HG02840 (cell line): ENCODE results near the gene POLG2.
"Not testable (repeated sequence)": the region's sequence is repeated elsewhere in the genome, so short reads cannot be mapped to it uniquely, and the experiment has no call there.

Experiments used
- ATAC-seq: cut with Tn5 transposase; IDR thresholded peaks from one replicate; pipeline ENCODE4 v1.9.1; 2021; ENCODE audit warnings: mild to moderate bottlenecking, moderate library complexity, moderate number of reproducible peaks; ENCODE audit not compliant: unreplicated experiment, low FRiP score

POLG2 gene

DNA sequence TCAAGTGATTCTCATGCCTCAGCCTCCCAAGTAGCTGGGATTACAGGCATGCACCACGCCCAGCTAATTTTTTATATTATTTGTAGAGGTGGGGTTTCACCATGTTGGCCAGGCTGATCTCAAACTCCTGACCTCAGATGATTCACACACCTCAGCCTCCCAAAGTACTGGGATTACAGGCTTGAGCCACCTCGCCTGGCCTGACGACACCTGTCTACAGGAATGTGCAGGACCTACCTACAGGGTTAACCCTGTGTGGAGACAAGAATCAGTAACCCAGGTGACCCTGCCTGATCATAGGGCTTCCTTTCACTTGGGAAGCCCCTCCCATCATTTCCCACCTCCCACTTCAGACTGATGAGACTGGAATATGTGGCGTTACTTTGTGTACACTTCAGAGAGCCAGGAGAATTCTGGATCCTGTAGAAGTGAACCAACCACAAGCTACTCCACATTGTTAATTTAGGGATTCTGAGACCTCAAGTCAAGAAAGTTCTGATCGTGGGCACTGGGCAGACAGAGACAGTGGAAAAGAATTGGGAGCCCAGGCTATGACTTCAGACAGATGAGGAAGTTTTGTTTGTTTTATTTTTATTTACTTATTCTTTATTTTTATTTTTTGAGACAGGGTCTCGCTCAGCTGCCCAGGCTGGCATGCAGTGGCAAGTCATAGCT, 53.6 kb downstream of the POLG2 start:
- ATAC-seq = no peak

DNA sequence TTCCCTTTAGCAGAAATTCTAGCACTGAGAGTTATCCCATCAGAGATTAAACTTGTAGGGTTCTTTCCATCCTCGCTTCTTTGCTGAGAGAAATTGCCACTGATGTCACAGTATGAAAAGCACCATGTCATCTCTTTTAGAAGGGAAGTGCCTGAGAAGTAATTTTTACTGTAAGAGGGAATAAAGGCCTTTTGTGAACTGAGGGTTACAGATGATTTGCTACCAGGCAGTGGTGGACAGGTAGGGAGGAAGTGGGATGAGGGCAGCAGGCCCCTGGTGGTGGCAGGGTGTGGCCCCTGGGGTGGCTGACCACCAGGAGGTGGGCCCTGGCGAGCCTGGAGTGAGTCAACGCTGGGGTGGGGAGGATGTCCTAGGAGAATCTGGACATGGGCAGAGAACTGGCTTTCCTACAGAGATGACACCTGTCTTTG, 54.3 kb downstream of the POLG2 start:
- ATAC-seq = no peak

DNA sequence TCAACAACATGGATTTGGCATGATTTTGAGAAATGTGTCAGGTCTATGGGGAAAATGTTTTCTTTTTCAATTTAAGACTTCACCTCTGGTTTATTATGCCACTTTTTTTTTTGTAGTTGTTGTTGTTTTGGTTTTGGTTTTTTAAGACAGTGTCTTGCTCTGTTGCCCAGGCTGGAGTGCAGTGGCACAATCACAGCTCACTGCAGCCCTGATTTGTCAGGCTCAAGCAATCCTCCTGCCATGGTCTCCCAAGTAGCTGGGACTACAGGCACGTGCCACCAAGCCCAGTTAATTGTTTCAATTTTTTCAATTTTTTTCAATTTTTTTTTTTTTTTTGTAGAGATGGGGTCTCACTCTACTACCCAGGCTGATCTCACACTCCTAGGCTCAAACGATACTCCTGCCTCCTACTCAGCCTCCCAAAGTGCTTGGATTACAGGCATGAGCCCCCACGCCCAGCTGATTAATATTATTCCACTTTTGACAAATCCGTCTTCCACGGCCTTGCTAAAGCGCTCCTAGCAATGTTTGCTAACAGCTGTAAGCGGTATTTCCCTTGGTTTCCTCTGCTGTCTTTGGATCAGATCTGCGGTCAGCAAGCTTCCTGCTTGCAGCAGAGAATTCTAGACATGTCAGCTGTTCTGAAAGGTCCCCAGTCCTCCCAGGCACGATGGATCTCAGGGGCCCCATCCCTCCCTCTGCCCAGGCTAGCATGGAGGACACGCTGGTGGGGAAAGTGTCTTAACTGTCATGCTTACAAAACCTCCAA, 54.9 kb downstream of the POLG2 start:
- ATAC-seq = no peak

DNA sequence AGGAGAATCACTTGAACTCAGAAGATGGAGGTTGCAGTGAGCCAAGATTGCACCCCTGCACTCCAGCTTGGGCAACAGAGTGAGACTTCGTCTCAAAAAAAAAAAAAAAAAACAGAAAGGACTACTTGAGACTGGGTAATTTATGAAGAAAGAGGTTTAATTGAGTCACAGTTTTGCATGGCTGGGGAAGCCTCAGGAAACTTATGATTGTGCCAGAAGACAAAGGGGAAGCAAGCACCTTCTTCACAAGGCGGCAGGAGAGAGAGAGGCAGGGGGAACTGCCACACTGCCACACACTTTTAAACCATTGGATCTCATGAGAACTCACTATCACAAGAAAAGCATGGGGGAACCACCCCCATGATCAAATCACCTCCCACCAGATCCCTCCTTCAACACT, 56.9 kb downstream of the POLG2 start:
- no peak for ATAC-seq

DNA sequence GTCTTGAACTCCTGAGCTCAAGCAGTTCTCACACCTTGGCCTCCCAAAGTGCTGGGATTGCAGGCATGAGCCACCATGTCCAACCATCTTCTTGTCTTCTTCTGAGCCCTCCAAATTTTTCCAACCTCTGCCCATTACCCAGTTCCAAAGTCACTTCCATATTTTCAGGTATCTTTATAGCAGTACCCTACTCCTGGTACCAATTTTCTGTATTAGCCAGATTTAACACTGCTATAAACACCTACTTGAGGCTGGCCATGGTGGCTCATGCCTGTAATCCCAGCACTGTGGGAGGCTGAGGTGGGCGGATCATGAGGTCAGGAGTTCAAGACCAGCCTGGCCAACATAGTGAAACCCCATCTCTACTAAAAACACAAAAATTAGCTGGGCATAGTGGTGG, 57.3 kb downstream of the POLG2 start:
- not testable (repeated sequence) for ATAC-seq

DNA sequence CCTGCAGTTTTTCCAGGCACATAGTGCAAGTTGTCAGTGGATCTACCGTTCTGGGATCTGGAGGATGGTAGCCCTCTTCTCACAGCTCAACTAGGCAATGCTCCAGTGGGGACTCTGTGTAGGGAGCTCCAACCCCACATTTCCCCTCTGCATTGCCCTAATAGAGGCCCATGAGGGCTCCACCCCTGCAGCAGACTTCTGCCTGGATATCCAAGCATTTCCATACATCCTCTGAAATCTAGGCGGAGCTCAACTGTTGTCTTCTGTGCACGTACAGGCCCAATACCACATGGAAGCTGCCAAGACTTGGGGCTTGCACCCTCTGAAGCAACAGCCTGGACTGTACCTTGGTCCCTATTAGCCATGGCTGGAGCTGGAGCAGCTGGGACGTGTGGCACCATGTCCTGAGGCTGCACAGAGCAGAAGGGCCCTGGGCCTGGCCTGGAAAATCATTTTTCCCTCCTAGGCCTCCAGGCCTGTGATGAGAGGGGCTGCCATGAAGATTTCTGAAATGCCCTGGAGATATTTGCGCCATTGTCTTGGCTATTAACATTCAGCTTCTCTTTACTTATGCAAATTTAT, 58.8 kb downstream of the POLG2 start:
- no peak for ATAC-seq

DNA sequence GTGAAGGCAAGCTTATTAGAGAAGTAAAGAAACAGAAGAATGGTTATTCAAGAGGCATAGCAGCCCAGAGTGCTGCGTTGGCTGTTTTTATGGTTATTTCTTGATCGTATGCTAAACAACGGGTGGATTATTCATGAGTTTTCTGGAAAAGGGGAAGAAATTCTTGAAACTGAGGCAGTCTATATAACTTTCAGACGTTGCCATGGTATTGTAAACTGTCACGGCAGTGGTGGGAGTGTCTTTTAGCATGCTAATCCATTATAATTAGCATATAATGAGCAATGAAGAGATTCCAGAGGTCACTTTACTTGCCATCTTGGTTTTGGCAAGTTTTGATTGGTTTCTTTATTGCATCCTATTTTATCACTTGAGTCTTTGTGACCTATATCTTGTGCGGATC, 65.3 kb downstream of the POLG2 start:
- ATAC-seq = no peak

DNA sequence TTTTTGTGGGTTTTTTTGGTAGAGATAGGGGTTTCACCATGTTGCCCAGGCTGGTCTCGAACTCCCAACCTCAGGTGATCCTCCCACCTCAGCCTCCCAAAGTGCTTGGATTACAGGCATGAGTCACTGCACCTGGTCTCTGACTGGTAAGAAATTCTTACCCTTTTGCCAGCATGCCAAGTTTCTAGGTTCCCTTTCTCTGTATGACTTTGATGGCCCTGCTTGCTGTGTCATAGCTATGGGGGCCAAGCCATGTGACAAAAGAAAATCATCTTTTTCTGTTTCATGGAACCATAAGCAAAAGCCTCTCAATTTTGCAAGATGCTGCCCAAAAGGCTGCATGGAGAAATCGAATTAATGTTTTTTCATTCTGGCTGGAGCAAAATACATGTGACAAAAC, 66.8 kb downstream of the POLG2 start:
- not testable (repeated sequence) for ATAC-seq

DNA sequence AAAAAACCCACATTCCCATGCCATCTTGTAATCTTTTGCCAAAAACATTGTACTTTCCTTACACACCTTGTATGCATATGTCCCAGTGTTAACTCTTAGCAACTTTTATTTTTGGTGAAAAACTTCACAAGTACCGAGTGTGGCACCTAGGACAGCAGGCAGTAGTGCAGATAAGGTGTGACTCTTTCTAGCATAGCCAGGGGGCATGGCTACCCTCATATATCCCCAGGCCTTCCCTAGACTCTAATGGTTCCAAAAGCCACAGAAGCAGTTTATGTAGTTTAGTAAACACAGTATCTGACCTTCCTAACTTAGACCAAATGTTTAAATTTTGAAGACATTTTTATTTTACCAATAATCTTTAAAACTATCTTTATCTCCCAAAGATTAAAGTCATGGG, 68.4 kb downstream of the POLG2 start:
- no peak for ATAC-seq
